Smooth muscle cell (in vitro differentiated cells): ENCODE data around the gene PGBD5. TPM values are rescaled to one million over a fixed set of nuclear protein-coding genes. Genes with fewer than 3 reads are reported as not detected.
A peak's percentile ranks its signal among the peaks of the same experiment; 100 is the strongest.

Experiments
- DNase-seq: peaks from one replicate; lab custom pipeline; 2025; ENCODE audit not compliant: unreplicated experiment; lab: John Stamatoyannopoulos, UW
- H2AFZ ChIP-seq: fragments of 200-600 bp; sonication (generic); 2 replicates; pipeline ENCODE4 v1.6.0; 2016; ENCODE audit warnings: antibody characterized with exemption, low read depth, mild to moderate bottlenecking
- H3F3A ChIP-seq: fragments of 200-600 bp; sonication (generic); 2 replicates; pipeline ENCODE4 v1.6.0; 2017; ENCODE audit warnings: antibody characterized with exemption, low read depth
- H3K27ac ChIP-seq: fragments of 200-600 bp; sonication (generic); 2 replicates; pipeline ENCODE4 v1.5.1; 2016; ENCODE audit warnings: low read depth, mild to moderate bottlenecking
- H3K27me3 ChIP-seq: fragments of 200-600 bp; sonication (generic); 2 replicates; pipeline ENCODE4 v1.6.1; 2016; ENCODE audit warnings: low read depth, mild to moderate bottlenecking
- H3K36me3 ChIP-seq: fragments of 200-600 bp; sonication (generic); 2 replicates; pipeline ENCODE4 v1.5.1; 2016; ENCODE audit warnings: low read depth
- H3K4me1 ChIP-seq: fragments of 200-600 bp; sonication (generic); 2 replicates; pipeline ENCODE4 v1.5.1; 2016; ENCODE audit warnings: low read depth
- H3K4me2 ChIP-seq: fragments of 200-600 bp; sonication (generic); 2 replicates; pipeline ENCODE4 v1.6.0; 2016; ENCODE audit warnings: mild to moderate bottlenecking
- H3K4me3 ChIP-seq: fragments of 200-600 bp; sonication (generic); 2 replicates; pipeline ENCODE4 v1.5.1; 2016; ENCODE audit warnings: mild to moderate bottlenecking
- H3K79me2 ChIP-seq: fragments of 200-600 bp; sonication (generic); 2 replicates; pipeline ENCODE4 v1.6.0; 2016; ENCODE audit warnings: low read depth, mild to moderate bottlenecking
- H3K9ac ChIP-seq: fragments of 200-600 bp; sonication (generic); 2 replicates; pipeline ENCODE4 v1.6.0; 2016; ENCODE audit warnings: low read depth
- H3K9me3 ChIP-seq: fragments of 200-600 bp; sonication (generic); replicated peaks from 2 replicates; pipeline ENCODE4 v1.5.1; 2016; ENCODE audit warnings: low read depth
- H4K20me1 ChIP-seq: fragments of 200-600 bp; sonication (generic); 2 replicates; pipeline ENCODE4 v1.6.0; 2016; ENCODE audit warnings: low read depth
- WGBS: methylation state at CpG from one replicate; pipeline ENCODE4 v1.1.7; 2016; ENCODE audit warnings: low lambda C conversion rate; 5-methylcytosine and 5-hydroxymethylcytosine counted together
- polyA plus RNA-seq: library from polyadenylated mRNA; unstranded; fragments of >200 nt; fragmentation: Nextera tagmentation; extraction: Ambion mirVana; gene quantifications from 2 replicates; pipeline ENCODE4 v1.2.1, GENCODE V29; 2016
- total RNA-seq: library from RNA; depleted of rRNA; stranded (reverse); fragments of >200 nt; gene quantifications from 2 replicates; pipeline ENCODE4 v1.2.3, GENCODE V29; 2014
- TF ChIP-seq, protein P1 (sequence below): fragments of 200-600 bp; sonication (generic); IDR thresholded peaks from 2 replicates; pipeline ENCODE4 v1.5.1; 2017; ENCODE audit warnings: borderline replicate concordance, mild to moderate bottlenecking, antibody characterized with exemption; ENCODE audit not compliant: insufficient read depth, poor library complexity, severe bottlenecking

PGBD5 gene
- total and polyA plus RNA-seq, 2 experiments from 2014 or later = 0.83 to 0.94 TPM

DNA sequence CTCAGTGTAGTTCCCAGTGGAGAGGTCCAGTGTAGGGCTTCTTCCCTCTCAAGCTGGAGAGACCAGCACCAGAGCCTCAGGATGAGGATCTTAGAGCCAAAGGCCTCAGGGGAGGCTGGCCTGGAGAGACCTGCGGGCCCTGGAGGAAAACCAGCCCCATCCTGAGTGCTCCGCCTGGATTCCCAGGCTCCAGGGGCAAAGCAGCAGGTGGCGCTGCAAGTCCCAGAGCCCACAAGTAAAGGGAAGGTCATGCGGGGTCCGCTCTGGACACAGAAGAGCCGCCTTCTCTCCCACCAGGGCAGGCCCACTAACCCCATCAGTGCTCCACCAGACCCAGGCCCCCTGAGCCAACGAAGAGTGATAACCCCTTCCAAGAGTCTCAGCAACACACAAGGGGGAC, 22.7 kb downstream of the PGBD5 start:
- H2AFZ ChIP-seq = no peak overlapping the region
- 95% methylated on average over 7 of the region's 7 CpGs for WGBS
- TF ChIP-seq, protein P1, sequence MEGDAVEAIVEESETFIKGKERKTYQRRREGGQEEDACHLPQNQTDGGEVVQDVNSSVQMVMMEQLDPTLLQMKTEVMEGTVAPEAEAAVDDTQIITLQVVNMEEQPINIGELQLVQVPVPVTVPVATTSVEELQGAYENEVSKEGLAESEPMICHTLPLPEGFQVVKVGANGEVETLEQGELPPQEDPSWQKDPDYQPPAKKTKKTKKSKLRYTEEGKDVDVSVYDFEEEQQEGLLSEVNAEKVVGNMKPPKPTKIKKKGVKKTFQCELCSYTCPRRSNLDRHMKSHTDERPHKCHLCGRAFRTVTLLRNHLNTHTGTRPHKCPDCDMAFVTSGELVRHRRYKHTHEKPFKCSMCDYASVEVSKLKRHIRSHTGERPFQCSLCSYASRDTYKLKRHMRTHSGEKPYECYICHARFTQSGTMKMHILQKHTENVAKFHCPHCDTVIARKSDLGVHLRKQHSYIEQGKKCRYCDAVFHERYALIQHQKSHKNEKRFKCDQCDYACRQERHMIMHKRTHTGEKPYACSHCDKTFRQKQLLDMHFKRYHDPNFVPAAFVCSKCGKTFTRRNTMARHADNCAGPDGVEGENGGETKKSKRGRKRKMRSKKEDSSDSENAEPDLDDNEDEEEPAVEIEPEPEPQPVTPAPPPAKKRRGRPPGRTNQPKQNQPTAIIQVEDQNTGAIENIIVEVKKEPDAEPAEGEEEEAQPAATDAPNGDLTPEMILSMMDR = no peak
- H4K20me1 ChIP-seq = no peaks in the 10 kb centered on the region
- no peaks in the 10 kb centered on the region for H3K79me2 ChIP-seq
- no peak overlapping the region for H3K4me3 ChIP-seq
- no peak overlapping the region for H3K27ac ChIP-seq
- no peaks in the 10 kb centered on the region for H3K27me3 ChIP-seq
- no peak overlapping the region for H3K9ac ChIP-seq
- no peak for DNase-seq
- H3K9me3 ChIP-seq = no peaks in the 10 kb centered on the region
- H3K4me1 ChIP-seq = no peaks in the 10 kb centered on the region
- no peaks in the 10 kb centered on the region for H3F3A ChIP-seq
- no peaks in the 10 kb centered on the region for H3K36me3 ChIP-seq
- H3K4me2 ChIP-seq = no peak overlapping the region

DNA sequence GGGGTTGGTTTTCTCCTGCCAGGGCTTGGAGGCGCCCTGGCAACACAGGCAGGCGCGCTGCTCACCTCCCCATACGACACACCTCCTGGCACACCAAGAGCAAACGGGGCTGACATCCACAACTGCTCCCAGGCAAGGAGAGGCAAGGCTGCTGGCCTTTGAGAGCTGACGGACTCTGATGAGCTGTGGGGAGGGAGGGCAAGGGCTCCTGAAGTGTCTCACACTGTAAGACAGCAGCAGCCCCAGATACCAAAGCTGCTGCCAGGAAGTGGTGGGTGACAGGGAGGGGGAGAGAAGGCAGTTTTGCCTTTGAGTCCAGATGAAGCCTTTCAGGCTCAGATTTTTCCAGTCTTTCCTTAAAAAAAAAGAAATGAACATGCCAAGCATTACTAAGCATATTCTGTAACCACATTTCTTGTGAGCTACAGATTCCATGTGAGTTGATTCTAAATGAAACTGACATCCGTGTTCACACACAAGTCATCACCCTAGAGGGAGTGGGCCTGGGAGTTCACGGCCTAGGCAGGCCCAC, 24.3 kb downstream of the PGBD5 start:
- no peak overlapping the region for H3K9ac ChIP-seq
- peak overlapping the region; percentile 45 for H3K4me2 ChIP-seq
- H3K27me3 ChIP-seq = no peaks in the 10 kb centered on the region
- H3K27ac ChIP-seq = peak overlapping the region; percentile 65
- 47% methylated on average over 8 of the region's 8 CpGs for WGBS
- no peak overlapping the region for H2AFZ ChIP-seq
- no peak for DNase-seq
- no peaks in the 10 kb centered on the region for H4K20me1 ChIP-seq
- H3F3A ChIP-seq = no peaks in the 10 kb centered on the region
- no peak overlapping the region for H3K4me3 ChIP-seq
- no peaks in the 10 kb centered on the region for H3K4me1 ChIP-seq
- no peaks in the 10 kb centered on the region for H3K36me3 ChIP-seq
- TF ChIP-seq, protein P1 = no peak
- no peaks in the 10 kb centered on the region for H3K9me3 ChIP-seq
- no peaks in the 10 kb centered on the region for H3K79me2 ChIP-seq

DNA sequence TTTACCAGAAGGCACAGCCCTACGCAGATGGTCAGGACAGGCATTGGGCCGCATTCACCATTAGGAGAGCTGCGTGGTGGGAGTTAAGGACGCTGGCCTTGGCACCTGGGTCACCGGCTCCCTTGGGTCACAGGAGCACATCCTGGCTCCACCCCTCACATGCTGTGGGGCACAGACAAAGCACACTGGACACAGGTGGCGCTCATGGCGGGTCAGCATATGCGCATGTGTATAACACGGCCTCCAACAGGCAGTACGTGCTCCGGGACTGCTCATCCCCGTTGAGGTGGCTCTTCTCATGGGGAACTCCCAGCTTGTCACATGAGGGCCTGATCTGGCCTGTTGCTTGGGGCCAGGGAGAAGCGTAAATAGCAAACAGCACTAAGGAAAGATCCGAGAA, 25.0 kb downstream of the PGBD5 start:
- TF ChIP-seq, protein P1 = no peak
- no peaks in the 10 kb centered on the region for H3K4me1 ChIP-seq
- H3K27ac ChIP-seq = peak overlapping the region; percentile 65
- H3K36me3 ChIP-seq = no peaks in the 10 kb centered on the region
- H3K4me2 ChIP-seq = no peak overlapping the region
- H4K20me1 ChIP-seq = no peaks in the 10 kb centered on the region
- DNase-seq = no peak
- H3K4me3 ChIP-seq = no peak overlapping the region
- no peaks in the 10 kb centered on the region for H3K27me3 ChIP-seq
- no peaks in the 10 kb centered on the region for H3K9me3 ChIP-seq
- 96% methylated on average over 14 of the region's 14 CpGs for WGBS
- H3K9ac ChIP-seq = no peak overlapping the region
- H3F3A ChIP-seq = no peaks in the 10 kb centered on the region
- no peaks in the 10 kb centered on the region for H3K79me2 ChIP-seq
- no peak overlapping the region for H2AFZ ChIP-seq

DNA sequence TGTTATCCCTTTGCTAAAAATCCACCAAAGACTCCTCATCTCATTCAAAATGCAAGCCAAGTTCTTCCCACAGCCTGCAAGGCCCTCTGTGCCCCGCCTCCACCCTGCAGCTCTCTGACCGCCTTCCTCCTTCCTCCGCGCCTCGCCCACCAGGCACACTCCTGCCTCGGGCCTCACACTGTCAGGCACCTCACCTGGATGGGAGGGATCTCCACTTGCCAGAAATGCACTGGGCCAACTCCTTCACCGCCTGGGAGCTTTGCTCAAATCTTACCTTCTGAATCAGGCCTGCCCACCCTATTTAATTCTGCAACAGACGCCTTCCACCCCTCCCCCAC, 26.2 kb downstream of the PGBD5 start:
- DNase-seq = no peak

More for the DNA sequence above, 26.2 kb downstream of the PGBD5 start:
- TF ChIP-seq, protein P1 = no peak
- Histone ChIP-seq H3K27me3 (no peaks in the 10 kb centered on the region), H3K9ac (no peak overlapping the region), H2AFZ (no peak overlapping the region), H3K79me2 (no peaks in the 10 kb centered on the region), H3F3A (no peaks in the 10 kb centered on the region), H3K4me2 (no peak overlapping the region), H3K9me3 (no peaks in the 10 kb centered on the region), H3K4me3 (no peak overlapping the region), H4K20me1 (no peaks in the 10 kb centered on the region), H3K36me3 (no peaks in the 10 kb centered on the region), H3K4me1 (no peaks in the 10 kb centered on the region), H3K27ac (no peak overlapping the region)
- 84% methylated on average over 8 of the region's 8 CpGs for WGBS
